GM21737 (cell line): ENCODE data around the gene MEIOB.
"Not testable (repeated sequence)": the region's sequence is repeated elsewhere in the genome, so short reads cannot be mapped to it uniquely, and the experiment has no call there.

ENCODE experiments used
- ATAC-seq: cut with Tn5 transposase; IDR thresholded peaks from one replicate; pipeline ENCODE4 v1.9.1; 2021; ENCODE audit warnings: mild to moderate bottlenecking, moderate library complexity; ENCODE audit not compliant: unreplicated experiment

The MEIOB gene

DNA sequence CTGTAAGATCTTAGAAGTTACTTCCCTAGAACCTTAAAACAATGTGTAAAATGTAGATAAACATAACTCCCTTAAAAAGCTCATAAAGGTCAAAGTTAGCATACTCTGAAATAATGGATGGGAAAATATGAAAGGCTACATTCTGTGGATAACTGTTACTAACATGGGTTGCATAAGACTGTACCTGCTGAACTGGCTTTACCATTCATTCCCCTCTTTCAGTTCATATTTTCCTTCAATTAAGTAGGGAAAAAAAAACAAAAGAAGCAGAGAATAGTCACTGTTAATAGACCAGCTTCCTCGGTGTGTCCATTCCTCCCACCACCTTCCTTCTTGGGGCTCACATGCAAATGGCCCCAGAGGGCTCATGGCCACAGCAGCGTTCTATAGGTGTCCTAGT, 7.5 kb upstream of the MEIOB start:
- ATAC-seq: no peak

DNA sequence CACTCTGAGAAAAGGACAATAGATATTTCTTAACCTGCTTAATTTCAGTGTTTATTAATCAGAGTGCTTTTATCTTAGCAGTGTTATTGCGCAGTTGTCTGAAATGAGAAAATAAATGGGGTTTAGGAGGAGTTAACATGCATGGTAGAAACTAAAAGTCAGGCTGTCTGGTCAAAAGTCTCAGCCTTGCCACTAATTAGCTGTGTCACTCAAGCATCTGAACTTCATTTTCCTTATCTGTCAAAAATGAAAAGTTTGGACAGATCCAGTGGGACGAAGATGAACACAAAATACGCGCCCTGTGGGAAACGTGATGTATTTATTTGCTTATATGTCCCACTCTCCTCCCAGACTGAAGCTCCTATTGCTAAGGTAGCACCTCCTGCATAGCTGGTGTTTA, 6.3 kb upstream of the MEIOB start:
- no peak for ATAC-seq

DNA sequence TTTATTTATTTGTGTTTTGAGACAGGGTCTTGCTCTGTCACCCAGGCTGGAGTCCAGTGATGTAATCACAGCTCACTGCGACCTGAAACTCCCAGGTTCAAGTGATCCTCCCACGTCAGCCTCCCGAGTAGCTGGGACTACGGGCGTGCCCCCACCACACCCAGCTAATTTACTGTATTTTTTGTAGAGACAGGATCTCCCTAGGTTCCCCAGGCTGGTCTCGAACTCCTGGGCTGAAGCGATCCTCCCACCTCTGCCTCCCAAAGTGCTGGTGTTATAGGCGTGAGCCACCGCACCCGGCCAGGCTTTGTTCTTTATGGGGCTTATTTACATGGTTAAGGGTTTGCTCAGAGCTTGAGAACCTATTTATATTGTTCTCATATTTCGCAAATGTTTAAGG, 5.8 kb upstream of the MEIOB start:
- ATAC-seq: no peak

DNA sequence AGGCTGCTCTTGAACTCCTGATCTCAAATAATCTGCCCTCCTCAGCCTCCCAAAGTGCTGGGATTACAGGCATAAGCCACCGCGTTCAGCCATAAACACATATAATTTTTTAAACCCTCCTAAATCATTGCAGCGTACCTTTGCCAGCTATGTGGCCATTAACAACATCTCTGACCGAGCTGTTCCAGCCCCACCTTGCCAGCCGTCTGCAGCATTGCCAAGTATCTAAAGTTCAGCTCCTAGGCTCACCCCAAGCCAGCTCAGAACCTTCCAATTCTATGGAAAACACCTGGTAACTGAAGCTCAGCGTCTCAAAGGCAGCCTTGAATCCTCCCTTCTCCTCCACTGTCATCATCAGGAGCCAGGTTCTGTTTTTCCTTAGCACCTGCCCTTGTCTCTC, 5.1 kb upstream of the MEIOB start:
- ATAC-seq: no peak

DNA sequence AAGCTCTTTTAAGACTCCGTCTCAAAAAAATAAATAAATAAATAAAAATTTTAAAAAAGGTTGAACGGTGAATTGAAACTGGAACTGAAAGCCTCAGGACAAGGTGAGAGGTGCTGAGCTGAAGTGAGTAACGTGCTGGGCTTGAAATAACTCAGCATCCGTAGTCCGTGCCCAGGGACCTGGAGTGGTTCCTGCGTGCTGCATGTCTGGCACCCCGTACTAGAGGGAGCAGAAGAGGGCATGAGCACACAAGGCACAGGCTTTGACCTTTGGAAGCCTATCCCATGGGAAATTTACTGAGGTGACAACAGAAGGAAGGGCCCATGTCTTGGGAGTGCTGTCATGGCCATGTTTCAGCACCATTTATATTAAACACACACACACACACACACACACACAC, 4.5 kb upstream of the MEIOB start:
- ATAC-seq: no peak

DNA sequence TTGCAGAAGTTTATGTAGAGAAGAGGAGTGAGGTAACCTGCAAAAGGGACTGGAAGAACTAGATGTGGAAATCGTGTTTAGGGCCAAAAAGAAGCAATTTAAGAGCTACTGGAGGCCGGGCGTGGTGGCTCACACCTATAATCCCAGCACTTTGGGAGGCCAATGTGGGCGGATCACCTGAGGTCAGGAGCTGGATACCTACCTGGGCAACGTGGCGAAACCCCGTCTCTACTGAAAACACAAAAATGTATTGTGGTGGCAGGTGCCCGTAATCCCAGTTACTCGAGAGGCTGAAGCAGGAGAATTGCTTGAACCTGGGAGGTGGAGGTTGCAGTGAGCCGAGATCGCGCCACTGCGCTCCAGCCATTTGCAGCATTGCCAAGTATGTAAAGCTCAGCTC, 4.1 kb upstream of the MEIOB start:
- not testable (repeated sequence) for ATAC-seq

DNA sequence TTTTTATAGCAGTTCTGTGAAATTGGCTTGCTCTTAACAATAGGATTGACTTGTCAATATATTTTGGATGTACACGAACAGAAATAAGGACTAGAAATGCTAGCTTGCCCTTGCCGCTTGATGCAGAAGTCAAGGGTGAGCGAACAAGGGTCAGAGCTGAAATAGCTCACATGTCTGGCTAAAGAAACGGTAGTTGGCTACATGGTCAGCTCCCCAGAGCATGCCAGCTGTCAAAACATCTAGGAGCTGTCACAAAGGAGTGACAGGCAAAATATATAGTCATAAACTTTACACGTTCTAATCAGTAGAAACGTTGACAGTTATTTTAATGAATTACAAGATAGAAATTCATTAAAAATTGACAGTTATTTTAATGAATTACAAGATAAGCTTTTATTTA, 2.9 kb upstream of the MEIOB start:
- ATAC-seq: no peak

DNA sequence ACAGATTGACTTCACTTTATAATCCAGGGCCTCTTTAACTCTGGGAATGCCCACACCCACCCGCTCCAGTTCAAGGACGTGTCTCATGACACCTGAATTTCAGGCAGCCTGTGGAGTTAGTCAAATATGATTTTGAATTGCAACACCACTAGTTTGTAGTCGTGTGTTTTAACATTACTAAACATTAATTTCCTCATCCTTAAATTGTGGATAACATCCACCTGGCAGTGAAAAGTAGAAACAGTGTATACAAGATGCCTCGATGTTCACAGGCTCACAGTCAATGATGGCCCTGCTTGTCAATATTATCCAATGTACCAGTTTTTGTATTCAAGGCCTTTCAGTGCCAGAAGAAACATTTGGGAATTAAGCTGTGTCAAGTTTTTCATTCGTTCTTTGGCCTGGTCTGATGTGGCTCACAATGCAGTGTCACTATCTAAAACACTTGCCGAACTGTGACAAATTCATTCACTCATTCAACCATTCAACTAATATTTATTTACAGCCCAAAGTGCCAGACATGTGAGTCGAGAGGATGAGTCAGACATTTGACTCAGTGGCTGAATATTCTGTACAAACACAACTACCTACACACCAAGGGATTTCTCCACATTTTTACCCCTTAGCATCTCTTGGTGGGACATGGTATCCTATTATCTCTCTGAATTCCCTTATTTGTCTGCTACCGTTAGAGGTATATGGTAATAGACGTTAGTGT, 1.4 kb downstream of the MEIOB start:
- no peak for ATAC-seq

DNA sequence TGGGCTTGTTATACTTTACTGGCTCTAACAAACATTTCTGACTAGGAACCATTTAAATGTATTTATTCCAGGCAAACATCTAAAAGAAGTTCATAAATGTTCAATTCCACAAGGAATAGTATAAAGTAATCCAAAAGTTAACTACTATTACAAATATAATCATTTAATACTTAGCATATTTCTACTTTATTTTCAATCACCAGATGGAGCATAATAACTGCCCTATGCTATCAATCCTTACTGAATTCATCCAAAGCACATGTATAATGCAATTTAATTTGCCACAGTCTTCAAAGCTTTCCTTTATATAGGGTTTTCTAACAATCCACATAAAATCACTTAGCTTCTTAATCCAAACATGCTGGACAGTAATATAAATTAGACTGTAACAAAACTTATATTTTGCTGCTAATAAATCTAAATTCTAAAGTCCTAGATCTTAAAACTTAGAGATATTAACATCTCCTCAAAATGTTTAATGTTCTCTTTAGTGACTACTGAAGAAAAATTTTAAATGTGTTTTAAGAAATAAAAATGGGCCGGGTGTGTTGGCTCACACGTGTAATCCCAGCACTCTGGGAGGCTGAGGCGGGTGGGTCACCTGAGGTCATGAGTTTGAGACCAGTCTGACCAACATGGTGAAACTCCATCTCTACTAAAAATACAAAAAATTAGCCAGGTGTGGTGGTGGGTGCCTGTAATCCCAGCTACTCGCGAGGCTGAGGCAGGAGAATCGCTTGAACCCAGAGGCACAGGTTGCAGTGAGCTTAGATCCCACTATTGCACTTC, 5.9 kb downstream of the MEIOB start:
- no peak for ATAC-seq

DNA sequence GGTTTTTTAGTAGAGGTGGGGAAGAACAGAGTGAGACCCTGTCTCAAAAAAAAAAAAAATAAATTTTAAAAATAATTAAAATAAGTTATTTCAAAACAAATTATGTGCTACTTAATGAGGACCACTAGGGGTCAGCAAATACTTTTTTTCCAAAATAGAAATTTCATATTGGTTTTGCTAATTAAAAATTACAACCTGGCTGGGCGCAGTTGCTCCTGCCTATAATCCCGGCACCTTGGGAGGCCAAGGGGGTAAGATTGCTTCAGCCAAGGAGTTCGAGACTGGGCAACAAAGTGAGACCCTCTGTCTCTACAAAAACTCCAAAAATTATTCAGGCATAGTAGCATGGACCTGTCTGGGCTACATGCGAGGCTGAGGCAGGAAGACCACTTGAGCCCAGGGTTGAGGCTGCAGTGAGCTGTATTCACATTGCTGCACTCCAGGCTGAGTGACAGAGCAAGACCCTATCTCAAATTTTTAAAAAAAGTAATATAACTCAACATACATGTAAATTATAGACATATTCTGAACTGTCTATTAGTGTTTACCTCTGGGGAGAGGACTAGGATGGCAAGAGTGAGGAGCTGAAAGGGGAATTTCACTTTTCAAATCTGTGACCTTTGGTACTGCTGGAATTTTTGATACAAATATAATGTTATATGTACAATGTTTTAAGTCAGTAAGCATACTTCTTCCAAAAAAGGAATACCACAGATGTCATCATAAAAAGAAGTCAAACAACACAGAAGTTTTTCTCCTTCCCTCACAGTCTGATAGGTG, 8.1 kb downstream of the MEIOB start:
- no peak for ATAC-seq

DNA sequence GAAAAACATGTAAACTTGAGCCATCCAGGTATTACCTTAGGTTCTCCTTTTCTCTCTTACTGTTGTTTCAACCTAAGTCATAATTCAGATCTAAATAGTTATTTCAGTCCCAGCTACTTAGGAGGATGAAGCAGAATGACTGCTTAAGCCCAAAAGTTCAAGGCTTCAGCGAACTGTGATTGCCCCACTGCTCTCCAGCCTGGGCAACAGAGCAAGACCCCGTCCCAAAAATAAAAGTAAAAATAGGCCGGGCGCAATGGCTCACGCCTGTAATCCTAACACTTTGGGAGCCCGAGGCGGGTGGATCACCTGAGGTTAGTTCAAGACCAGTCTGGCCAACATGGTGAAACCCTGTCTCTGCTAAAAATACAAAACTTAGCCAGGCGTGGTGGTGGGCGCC, 9.6 kb downstream of the MEIOB start:
- ATAC-seq: no peak

DNA sequence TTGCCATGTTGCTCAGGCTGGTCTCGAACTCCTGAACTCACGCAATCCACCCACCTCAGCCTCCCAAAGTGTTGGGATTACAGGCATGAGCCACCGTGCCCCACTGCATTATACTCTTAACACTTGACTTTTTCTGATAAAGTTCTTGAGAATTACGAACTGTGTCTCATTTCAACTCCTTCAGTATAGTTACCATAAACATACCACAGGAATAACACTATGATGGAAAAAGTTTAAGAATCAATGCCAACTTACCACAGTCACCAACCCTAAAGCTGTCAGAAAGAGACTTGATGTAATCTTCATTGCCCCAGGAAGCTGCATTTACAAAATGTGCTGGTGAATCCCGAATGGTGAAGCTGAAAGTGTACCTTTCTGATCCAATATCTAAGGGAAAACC, 10.2 kb downstream of the MEIOB start:
- ATAC-seq: no peak

DNA sequence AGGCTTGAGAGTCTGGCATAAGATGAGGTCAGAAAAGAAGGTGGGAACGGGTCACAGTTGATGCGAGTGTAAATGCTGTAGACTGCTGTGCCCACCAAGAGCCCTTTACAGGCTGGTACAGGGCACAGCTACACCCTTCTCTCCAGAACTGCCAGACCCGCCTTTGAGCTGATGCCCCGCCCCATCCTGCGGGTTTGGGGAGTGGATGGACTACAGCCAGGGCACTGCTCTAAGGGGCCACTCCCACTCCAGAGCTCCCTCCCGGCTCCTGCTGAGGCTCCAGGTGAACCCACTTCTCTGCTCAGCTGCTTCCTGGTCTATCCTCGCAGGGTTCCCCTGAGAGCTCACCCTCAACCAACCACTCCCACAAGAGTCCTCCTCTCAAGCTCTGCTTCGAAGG, 12.3 kb downstream of the MEIOB start:
- no peak for ATAC-seq

DNA sequence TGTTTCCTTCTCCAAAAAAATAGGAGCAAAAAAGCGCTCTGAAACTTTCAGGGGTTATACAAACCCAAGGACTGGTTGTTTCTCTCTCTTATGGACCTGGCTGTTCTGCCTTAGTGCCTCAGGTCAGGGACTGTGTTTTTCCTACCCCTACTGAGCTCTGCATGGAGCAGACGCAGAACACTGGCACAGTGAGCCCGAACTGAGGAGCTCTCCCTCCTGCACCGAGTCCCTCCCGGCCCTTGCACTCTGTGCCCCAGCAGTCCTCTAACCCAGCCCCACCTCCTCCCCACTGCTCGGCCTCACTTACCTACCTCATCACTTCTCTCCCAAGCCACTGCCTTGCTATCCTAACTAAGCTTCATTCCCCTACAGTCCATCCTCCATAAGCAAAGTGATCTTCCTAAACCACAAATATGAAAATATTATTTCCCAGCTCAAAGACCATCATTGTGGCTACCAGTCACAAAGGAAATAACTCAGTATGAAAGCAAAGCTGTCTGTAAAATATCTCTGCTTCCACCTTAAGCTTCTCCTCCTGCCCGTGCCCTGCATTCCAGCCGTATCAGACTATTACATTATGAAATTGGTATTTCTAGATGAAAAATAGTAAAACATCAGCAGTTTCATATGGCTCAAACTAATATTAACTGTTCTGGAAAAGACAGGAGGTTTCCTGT, 13.6 kb downstream of the MEIOB start:
- ATAC-seq: no peak

DNA sequence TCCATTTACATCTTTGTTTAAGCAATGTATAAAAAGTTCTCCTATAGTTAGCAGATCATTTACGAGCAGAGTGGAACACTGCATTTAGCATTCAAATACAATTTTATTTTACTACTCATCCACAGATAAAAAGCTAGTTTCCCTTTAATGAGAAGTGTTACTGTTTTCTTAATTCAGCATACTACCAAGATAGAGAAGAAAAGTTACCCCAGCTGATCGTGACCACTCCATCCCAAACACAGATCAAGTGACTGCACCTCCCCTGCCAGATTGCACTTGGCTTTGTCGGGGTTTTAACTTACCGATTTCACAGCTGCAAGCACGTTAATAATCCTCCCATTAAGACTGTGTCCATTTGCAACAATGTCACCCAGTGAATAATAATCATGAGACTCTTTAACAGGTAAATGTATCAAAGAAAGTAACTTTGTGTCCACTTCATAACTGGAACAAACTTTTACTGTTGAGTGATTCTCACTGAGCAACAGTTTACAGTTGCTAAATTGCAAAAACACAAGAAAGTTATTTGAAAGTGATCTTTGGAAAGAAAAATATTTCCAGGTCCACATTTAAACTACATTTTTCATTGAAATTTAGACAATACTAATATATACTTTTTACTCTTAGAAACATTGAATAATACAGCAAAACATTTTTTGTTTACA, 14.4 kb downstream of the MEIOB start:
- ATAC-seq: no peak

DNA sequence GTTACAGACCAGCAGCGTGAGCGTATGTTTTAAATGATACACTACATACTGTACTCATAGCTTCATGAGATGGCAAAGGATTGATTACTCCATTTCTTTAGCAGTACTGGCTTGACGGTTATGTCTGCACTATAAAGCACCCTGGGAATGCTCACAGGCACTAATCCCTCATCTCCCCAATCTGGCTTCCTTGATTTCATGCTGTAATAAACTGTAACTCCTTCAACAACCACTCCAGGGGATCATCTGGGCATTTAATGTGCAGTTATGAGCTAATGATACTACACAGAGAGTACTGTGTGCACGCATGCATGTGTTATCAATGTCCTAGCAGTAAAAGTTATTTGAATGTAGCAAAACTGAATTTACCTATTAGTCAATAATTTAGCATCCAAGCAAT, 20.2 kb downstream of the MEIOB start:
- ATAC-seq: no peak

DNA sequence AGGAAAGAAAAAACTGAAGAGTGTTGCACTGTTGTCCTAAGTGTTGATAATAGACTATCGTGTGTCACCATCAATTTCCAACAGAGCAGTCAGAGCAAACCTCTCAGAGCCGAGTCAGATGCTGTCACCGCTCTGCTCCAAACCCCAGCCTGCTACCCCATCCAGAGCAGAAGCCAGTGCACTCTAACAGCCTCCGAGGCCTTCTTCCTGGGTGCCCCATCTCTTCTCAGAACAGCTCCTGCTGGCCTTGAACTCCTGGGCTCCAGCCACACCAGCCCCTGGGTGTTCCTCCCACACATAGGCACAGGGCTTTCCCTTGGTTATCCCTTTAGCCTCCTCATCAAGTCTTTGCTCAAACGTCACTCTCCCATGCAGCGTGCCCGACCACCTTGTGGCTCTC, 21.0 kb downstream of the MEIOB start:
- no peak for ATAC-seq

DNA sequence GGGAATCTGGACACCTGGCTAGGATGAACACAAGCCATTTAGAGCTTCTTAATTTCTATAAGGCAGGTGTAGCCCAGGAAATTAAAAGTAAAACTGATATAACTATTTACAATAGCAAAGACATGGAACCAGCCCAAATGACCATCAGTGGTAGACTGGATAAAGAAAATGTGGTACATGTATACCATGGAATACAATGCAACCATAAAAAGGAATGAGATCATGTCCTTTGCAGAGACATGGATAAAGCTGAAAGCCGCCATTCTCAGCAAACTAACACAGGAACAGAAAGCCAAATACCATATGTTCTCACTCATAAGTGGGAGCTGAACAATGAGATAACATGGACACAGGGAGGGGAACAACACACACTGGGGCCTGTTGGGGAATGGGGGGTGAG, 25.5 kb downstream of the MEIOB start:
- ATAC-seq: no peak

DNA sequence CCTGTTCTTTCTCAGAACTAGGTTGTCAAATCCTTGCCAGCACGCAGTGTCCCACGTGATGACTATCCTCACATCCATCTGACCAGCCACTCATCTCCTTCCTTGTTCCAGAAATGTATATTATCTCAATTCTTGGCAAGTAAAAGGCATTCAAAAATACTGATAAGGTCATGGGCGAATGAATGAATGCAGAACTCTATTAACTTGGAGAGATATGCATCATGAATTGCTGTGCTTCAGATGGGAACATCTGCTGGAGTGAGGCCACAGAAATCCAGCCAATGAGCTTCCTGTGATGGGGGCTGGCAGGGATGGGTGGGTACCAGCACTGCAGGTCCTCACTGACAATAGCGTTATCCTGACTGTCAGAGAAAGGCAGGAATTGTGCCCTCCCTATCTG, 26.0 kb downstream of the MEIOB start:
- ATAC-seq: no peak

DNA sequence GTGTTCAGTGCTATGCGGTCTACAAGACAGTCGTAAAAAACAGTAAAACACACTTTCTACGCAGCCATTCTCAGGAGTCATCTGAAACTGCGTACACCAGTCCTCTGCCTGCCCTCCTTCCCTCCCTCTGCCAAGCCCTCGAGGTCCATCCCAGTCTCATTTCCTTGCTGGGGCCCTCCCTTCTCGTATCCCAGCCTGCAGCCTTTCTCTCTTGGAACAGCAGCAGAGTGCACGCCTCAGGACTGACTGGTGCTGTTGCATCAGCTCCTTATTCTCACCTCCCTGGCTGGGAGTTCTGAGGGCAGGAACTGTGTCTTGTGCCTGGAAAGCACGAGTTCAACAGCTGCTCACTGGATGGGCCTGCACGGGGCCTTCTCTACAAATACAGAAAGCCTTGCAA, 32.4 kb downstream of the MEIOB start:
- no peak for ATAC-seq

DNA sequence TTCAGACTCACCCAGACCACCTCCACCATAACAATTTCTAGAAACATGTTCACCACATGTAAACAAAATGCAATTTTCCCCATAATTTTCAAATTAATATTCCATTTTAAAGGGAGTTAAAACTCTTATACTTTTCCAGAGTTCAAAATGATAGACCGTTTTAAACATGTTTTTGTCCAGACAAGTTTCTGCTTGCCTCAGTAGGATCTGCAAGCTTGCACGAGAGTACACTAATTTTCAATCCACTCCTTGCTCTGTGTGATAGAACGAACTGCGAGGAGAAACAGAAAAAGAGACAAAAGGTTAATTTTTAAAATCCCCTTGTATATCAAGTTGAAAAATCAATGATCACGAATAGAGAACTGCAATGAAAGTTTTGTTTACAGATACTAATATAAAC, 37.9 kb downstream of the MEIOB start:
- ATAC-seq: no peak
